Fibroblast of the aortic adventitia (primary cell): ENCODE results near the gene CACNA2D2. TPM values are rescaled to one million over a fixed set of nuclear protein-coding genes. Genes with fewer than 3 reads are reported as not detected.
"Not testable (repeated sequence)": the region's sequence is repeated elsewhere in the genome, so short reads cannot be mapped to it uniquely, and the experiment has no call there.

ENCODE experiments used
- DNase-seq: peaks from one replicate; pipeline ENCODE4 v3.0.0-alpha.2; 2010; ENCODE audit warnings: low read depth
- H3K4me3 ChIP-seq: 2 replicates; pipeline ENCODE4 v1.5.1; 2011; ENCODE audit warnings: low read depth, mild to moderate bottlenecking, control low read depth, low read length, moderate library complexity
- CTCF ChIP-seq: IDR thresholded peaks from 2 replicates; pipeline ENCODE4 v1.5.1; 2011; ENCODE audit warnings: mild to moderate bottlenecking, low read length, control low read depth, inconsistent platforms; ENCODE audit not compliant: insufficient read depth
- total RNA-seq: library from RNA; depleted of rRNA; stranded (reverse); fragments of >200 nt; gene quantifications from 2 replicates; pipeline ENCODE4 v1.2.3, GENCODE V29; 2012; ENCODE audit warnings: low replicate concordance

Gene CACNA2D2
- total RNA-seq, 1 donor: not detected

GRCh38 chr3:50519471-50520089 lies 16.1 kb upstream of the CACNA2D2 start:
- no peak overlapping the region for H3K4me3 ChIP-seq
- peak; percentile 39 for DNase-seq
- TF ChIP-seq CTCF: peak; percentile 97

GRCh38 chr3:50518436-50518835 lies 15.0 kb upstream of the CACNA2D2 start:
- H3K4me3 ChIP-seq: no peak overlapping the region
- no peak for DNase-seq
- TF ChIP-seq CTCF: no peak

- no peak overlapping the region for H3K4me3 ChIP-seq
- no peak for DNase-seq
- TF ChIP-seq CTCF: no peak
These were observed 14.3 kb upstream of the CACNA2D2 start for GRCh38 chr3:50517721-50518206.

- H3K4me3 ChIP-seq: no peak overlapping the region
- TF ChIP-seq CTCF: no peak
- DNase-seq: no peak
These were observed 13.0 kb upstream of the CACNA2D2 start for GRCh38 chr3:50516440-50516871.

GRCh38 chr3:50515565-50516439 lies 12.4 kb upstream of the CACNA2D2 start:
- TF ChIP-seq CTCF: no peak
- no peak for DNase-seq
- H3K4me3 ChIP-seq: no peak overlapping the region

GRCh38 chr3:50512908-50513307 lies 9.5 kb upstream of the CACNA2D2 start:
- DNase-seq, H3K4me3 ChIP-seq: not testable (repeated sequence)

GRCh38 chr3:50512131-50512530 lies 8.7 kb upstream of the CACNA2D2 start:
- no peak for TF ChIP-seq CTCF
- no peak for DNase-seq
- no peak overlapping the region for H3K4me3 ChIP-seq
